ENCODE results near the gene USP36. TPM values are rescaled to one million over a fixed set of nuclear protein-coding genes. Genes with fewer than 3 reads are reported as not detected.

The USP36 gene
- total and polyA plus RNA-seq, 4 donors: 8.0 to 20.7 (median 10.5) TPM

GRCh38 chr17:78759969-78760352 is 80.7 kb downstream of the USP36 start:
- H3K27ac ChIP-seq (ENCODE audit: low read depth in 1 of 2, low read length in 2 of 2): peak overlapping the region in 1 of 2 donors; percentile 51
- no peak overlapping the region for H3K4me3 ChIP-seq (ENCODE audit: low read depth in 1 of 3, low read length in 3 of 3)
- H3K9me3 ChIP-seq (ENCODE audit: control insufficient read depth in 4 of 4, low read length in 3 of 4): no peaks in the 10 kb centered on the region
- H3K27me3 ChIP-seq (ENCODE audit: control insufficient read depth in 4 of 4, insufficient read depth in 4 of 4, low read length in 3 of 4): no peaks in the 10 kb centered on the region
- H3K9ac ChIP-seq (ENCODE audit: low read depth in 1 of 2, low read length in 2 of 2): no peak overlapping the region
- no peak for DNase-seq (ENCODE audit: low spot score)
- H3K4me1 ChIP-seq (ENCODE audit: control insufficient read depth in 4 of 4, insufficient read depth in 4 of 4, low read length in 3 of 4): peaks cover 6 to 28% (median 16%) of the 10 kb centered on the region in 4 donors
- no peaks in the 10 kb centered on the region for H3K36me3 ChIP-seq (ENCODE audit: control insufficient read depth in 4 of 4, insufficient read depth in 3 of 4, low read depth in 1 of 4, low read length in 3 of 4)
- TF ChIP-seq NR2F2 (IDR thresholded peaks at IDR 0.05) (no peak), CTCF (IDR thresholded peaks at IDR 0.05; ENCODE audit: low read depth, low read length, missing input control) (no peak), YY1 (IDR thresholded peaks at IDR 0.05) (no peak), ATF3 (IDR thresholded peaks at IDR 0.05) (no peak), FOXA2 (IDR thresholded peaks at IDR 0.05) (no peak), JUND (IDR thresholded peaks at IDR 0.05) (no peak), SP1 (IDR thresholded peaks at IDR 0.05) (no peak), RAD21 (IDR thresholded peaks at IDR 0.05) (no peak), RXRA (IDR thresholded peaks at IDR 0.05) (no peak), ZBTB33 (IDR thresholded peaks at IDR 0.05) (no peak), TAF1 (conservative IDR thresholded peaks at IDR 0.05) (no peak), EGR1 (IDR thresholded peaks at IDR 0.05; ENCODE audit: low read depth in 2 of 2) (no peak), HNF4G (IDR thresholded peaks at IDR 0.05) (no peak), HNF4A (conservative IDR thresholded peaks at IDR 0.05) (no peak), GABPA (IDR thresholded peaks at IDR 0.05 in 1 of 2, conservative IDR thresholded peaks at IDR 0.05 in 1 of 2) (no peak), FOXA1 (IDR thresholded peaks at IDR 0.05) (no peak), MAX (IDR thresholded peaks at IDR 0.05) (no peak), REST (IDR thresholded peaks at IDR 0.05) (no peak)
- 87% methylated on average over 5 of the region's 5 CpGs for whole genome bisulfite sequencing
